HUES64 (cell line): ENCODE measurements around the gene DFFB.
"Not testable (repeated sequence)": the region's sequence is repeated elsewhere in the genome, so short reads cannot be mapped to it uniquely, and the experiment has no call there.

Source experiments
- H3K27ac ChIP-seq: 2 replicates; pipeline ENCODE4 v1.7.0; 2013; ENCODE audit warnings: low read depth, low read length, inconsistent platforms
- H3K27me3 ChIP-seq: 2 replicates; pipeline ENCODE4 v1.6.1; 2013; ENCODE audit warnings: mild to moderate bottlenecking, low read length; ENCODE audit not compliant: insufficient read depth
- H3K36me3 ChIP-seq: 2 replicates; pipeline ENCODE4 v1.6.1; 2013; ENCODE audit warnings: mild to moderate bottlenecking, low read length; ENCODE audit not compliant: insufficient read depth
- H3K4me1 ChIP-seq: 2 replicates; pipeline ENCODE4 v1.6.1; 2013; ENCODE audit warnings: mild to moderate bottlenecking, low read length, moderate library complexity; ENCODE audit not compliant: insufficient read depth
- H3K4me3 ChIP-seq: 2 replicates; pipeline ENCODE4 v1.5.1; 2013; ENCODE audit warnings: mild to moderate bottlenecking, low read length, moderate library complexity
- H3K9ac ChIP-seq: 2 replicates; pipeline ENCODE4 v1.6.1; 2013; ENCODE audit warnings: mild to moderate bottlenecking, low read depth, low read length
- H3K9me3 ChIP-seq: 2 replicates; pipeline ENCODE4 v1.6.1; 2013; ENCODE audit warnings: low read depth, low read length; ENCODE audit not compliant: insufficient read depth
- WGBS: fragments of 150-250, 120-280 bp; methylation state at CpG from one replicate; pipeline ENCODE4 v1.1.7; 2013; ENCODE audit warnings: missing lambda C conversion rate; 5-methylcytosine and 5-hydroxymethylcytosine counted together

Gene DFFB

DNA sequence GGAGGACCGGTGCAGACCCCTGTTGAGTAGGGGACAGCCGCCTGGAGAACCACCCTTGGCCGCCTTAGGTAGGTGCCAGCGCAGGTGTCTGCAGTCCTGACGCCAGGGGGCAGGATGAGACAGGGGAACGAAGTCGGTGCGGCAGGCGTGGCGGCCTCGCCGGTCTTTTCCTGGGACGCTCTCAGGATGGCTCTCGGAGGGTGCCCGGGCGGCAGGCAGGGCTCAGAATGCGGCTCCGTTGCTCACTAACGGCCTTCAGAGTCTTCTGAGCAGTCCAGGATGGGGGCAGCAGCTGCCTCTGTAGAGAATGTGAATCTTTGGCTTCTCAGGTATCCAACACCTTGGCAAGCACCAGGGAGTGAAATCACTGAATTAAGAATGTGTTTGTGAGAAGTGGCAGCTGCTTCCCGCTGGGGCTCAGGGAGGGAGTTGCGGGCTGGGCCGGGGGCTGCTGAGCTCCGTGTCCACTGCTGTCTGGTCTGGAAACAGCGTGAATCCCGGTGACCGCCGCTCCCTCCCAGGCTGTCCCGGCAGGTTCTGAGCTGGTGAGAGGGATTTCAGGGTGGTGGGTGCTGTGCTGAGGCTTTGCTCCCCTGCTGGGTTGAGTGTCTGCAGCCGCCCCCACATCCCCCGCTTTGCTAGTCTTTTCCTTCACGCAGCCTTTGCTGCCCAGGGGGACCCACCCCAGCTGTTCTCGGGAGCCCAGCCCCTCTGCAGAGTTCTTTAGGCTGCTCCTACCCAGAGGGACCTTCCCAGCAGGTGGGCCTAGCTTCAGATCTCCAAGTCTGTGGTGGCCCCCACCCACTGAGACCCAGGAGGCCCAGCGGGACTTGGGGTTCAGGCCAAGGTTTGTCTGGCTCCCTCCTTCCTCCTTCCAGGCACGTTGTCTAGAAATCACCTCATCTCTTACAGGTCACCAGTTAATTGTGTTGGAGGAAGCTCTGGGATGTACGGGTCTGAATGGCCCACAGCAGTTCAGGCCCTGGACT is 53.9 kb downstream of the DFFB start:
- Histone ChIP-seq H3K4me3 (peak overlapping the region; percentile 27; the same call in 1 of the 2 replicates), H3K36me3 (no peaks in the 10 kb centered on the region), H3K4me1 (peaks cover 9% of the 10 kb centered on the region), H3K27ac (no peak overlapping the region), H3K27me3 (no peaks in the 10 kb centered on the region), H3K9me3 (no peaks in the 10 kb centered on the region), H3K9ac (no peak overlapping the region)
- 19% methylated on average over 34 of the region's 35 CpGs for WGBS

GRCh38 chr1:3911981-3912808 is 54.9 kb downstream of the DFFB start:
- H3K9ac ChIP-seq, result no peak overlapping the region
- H3K27ac ChIP-seq, result no peak overlapping the region
- 91% methylated on average over 38 of the region's 38 CpGs for WGBS
- no peaks in the 10 kb centered on the region for H3K27me3 ChIP-seq
- no peak overlapping the region for H3K4me3 ChIP-seq
- H3K36me3 ChIP-seq, result no peaks in the 10 kb centered on the region
- no peaks in the 10 kb centered on the region for H3K9me3 ChIP-seq
- peaks cover 9% of the 10 kb centered on the region for H3K4me1 ChIP-seq

GRCh38 chr1:3912809-3913685 is 55.8 kb downstream of the DFFB start:
- H3K9me3 ChIP-seq, result no peaks in the 10 kb centered on the region
- WGBS, result 90% methylated on average over 20 of the region's 23 CpGs
- H3K4me1 ChIP-seq, result peaks cover 9% of the 10 kb centered on the region
- H3K4me3 ChIP-seq, result no peak overlapping the region
- H3K9ac ChIP-seq, result no peak overlapping the region
- no peaks in the 10 kb centered on the region for H3K27me3 ChIP-seq
- no peaks in the 10 kb centered on the region for H3K36me3 ChIP-seq
- H3K27ac ChIP-seq, result no peak overlapping the region

DNA sequence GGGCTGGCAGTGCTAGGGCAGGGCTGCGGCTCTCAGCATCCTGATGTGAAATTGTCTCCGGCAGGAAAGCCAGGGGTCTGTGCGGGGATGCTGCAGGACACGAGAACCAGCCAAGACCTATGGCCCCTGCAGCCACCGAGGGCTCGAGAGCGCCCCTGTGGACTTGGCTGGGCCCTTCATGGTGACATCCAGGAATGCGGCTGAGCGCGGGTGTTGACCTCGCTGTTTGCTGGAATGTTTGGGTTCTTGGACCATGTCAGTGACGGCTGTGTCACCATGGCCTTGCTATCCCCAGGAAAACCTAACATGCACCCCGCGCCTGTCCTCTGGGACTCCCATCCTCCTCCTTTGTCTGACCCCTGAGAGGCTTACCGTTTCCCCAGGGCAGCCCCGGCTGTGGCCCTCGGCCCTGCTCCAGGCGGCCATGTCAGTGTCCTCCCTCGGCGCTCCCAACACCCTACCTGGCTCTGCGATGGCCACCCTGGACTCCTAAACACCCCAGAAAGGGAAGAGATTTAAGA is 57.1 kb downstream of the DFFB start:
- no peaks in the 10 kb centered on the region for H3K36me3 ChIP-seq
- no peaks in the 10 kb centered on the region for H3K9me3 ChIP-seq
- peaks cover 9% of the 10 kb centered on the region for H3K4me1 ChIP-seq
- H3K4me3 ChIP-seq, result no peak overlapping the region
- H3K9ac ChIP-seq, result no peak overlapping the region
- 94% methylated on average over 21 of the region's 21 CpGs for WGBS
- no peaks in the 10 kb centered on the region for H3K27me3 ChIP-seq
- H3K27ac ChIP-seq, result no peak overlapping the region

DNA sequence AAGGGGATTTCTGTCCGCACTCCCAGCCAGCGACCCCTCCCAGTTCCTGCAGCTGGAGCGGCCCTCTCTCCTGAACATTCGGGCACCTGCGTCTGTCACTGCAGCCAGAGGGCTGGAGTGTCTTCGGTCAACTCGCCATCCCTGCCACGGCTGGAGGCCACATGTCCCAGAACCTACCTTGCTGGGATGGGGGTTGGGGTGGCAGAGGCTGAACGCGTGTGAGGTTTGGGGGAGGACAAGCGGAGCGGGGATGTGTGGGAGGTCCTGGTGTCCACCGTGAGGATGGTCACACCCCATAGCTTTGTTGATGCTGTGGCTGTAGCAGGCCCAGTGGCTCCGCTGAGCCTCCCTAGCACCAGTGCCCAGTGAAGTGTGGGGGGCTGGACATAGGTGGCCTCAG is 57.6 kb downstream of the DFFB start:
- Histone ChIP-seq H3K36me3 (no peaks in the 10 kb centered on the region), H3K27me3 (no peaks in the 10 kb centered on the region), H3K4me3 (no peak overlapping the region), H3K27ac (no peak overlapping the region), H3K9me3 (no peaks in the 10 kb centered on the region), H3K9ac (no peak overlapping the region), H3K4me1 (peaks cover 9% of the 10 kb centered on the region)
- 94% methylated on average over 14 of the region's 14 CpGs for WGBS

DNA sequence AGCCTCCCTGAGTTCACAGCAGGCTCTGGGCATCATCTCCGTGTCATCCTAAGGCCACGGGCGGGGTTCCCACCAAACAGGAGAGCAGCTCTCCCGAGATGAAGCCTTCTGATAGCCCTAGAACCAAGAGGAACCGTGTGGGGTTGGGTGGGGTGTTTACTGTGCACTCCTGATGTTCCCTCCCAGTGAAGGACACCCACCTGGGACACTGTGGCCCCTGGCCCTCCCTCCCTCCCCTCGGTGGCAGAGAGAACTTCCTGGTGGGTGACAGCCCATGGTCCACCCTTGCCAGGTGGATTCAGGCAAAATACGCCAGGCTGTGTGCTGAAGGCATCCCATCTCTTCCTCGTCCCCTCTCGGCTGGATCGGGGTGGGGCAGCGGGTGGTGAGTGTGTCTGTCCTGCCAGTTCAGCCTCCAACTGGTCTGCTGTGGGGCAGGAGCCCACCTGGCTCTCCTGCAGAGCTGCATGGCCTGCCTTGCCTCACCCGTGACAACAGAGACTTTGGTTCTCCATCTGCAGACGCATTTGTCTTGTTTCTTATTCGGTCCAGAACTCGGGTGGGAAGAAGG is 58.4 kb downstream of the DFFB start:
- H3K9me3 ChIP-seq, result no peaks in the 10 kb centered on the region
- no peak overlapping the region for H3K9ac ChIP-seq
- no peak overlapping the region for H3K4me3 ChIP-seq
- H3K27ac ChIP-seq, result no peak overlapping the region
- H3K27me3 ChIP-seq, result no peaks in the 10 kb centered on the region
- H3K36me3 ChIP-seq, result no peaks in the 10 kb centered on the region
- H3K4me1 ChIP-seq, result peaks cover 9% of the 10 kb centered on the region
- WGBS, result 93% methylated on average over 15 of the region's 15 CpGs

GRCh38 chr1:3917761-3918160 is 60.5 kb downstream of the DFFB start:
- H3K9me3 ChIP-seq, result no peaks in the 10 kb centered on the region
- no peaks in the 10 kb centered on the region for H3K36me3 ChIP-seq
- no peaks in the 10 kb centered on the region for H3K4me1 ChIP-seq
- no peak overlapping the region for H3K4me3 ChIP-seq
- no peak overlapping the region for H3K9ac ChIP-seq
- no peaks in the 10 kb centered on the region for H3K27me3 ChIP-seq
- no peak overlapping the region for H3K27ac ChIP-seq
- 94% methylated on average over 8 of the region's 8 CpGs for WGBS

- H3K36me3 ChIP-seq, H3K9ac ChIP-seq, H3K27ac ChIP-seq, H3K4me3 ChIP-seq, H3K4me1 ChIP-seq, H3K9me3 ChIP-seq, H3K27me3 ChIP-seq: not testable (repeated sequence)
- WGBS, result 90% methylated on average over 6 of the region's 6 CpGs
Observed at GRCh38 chr1:3918359-3918758, 61.1 kb downstream of the DFFB start.

GRCh38 chr1:3918966-3919611 is 61.8 kb downstream of the DFFB start:
- Histone ChIP-seq H3K4me3 (no peak overlapping the region), H3K27me3 (no peaks in the 10 kb centered on the region), H3K4me1 (no peaks in the 10 kb centered on the region), H3K27ac (no peak overlapping the region), H3K9ac (no peak overlapping the region), H3K36me3 (no peaks in the 10 kb centered on the region), H3K9me3 (no peaks in the 10 kb centered on the region)
- WGBS, result 87% methylated on average over 15 of the region's 15 CpGs

DNA sequence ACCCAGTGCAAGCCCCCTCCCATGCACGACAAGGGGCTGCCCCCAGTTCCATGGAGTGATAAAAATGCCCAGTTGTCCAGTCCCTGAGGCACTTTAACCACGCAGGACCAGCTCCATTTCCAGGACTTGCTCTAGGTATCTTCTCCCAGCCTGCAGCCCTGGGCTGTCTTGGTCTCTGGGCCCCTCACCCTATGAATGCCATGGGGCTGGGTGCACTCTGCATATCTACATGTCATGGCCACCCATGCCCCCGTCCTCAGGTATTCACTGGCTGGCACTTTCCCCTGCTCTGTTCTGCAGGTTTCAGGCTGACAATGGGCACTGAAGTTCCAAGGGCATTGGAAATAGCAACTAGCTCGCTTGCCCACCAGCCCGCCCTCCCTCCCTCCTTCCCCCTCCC is 62.4 kb downstream of the DFFB start:
- no peak overlapping the region for H3K9ac ChIP-seq
- no peaks in the 10 kb centered on the region for H3K36me3 ChIP-seq
- 83% methylated on average over 4 of the region's 5 CpGs for WGBS
- no peaks in the 10 kb centered on the region for H3K9me3 ChIP-seq
- H3K4me3 ChIP-seq, result no peak overlapping the region
- H3K4me1 ChIP-seq, result no peaks in the 10 kb centered on the region
- H3K27me3 ChIP-seq, result no peaks in the 10 kb centered on the region
- H3K27ac ChIP-seq, result no peak overlapping the region
